GM12873 (cell line): ENCODE measurements around the gene CPAMD8.

Source experiments
- CTCF ChIP-seq: IDR thresholded peaks from 2 replicates; pipeline ENCODE4 v1.5.1; 2012; ENCODE audit warnings: low read depth, mild to moderate bottlenecking, moderate library complexity, low read length, control low read depth; ENCODE audit not compliant: insufficient read depth; ENCODE audit errors: missing control alignments

Gene CPAMD8

GRCh38 chr19:16856091-16856490 is 170.5 kb downstream of the CPAMD8 start:
- no peak for TF ChIP-seq CTCF

GRCh38 chr19:16853066-16853465 is 173.5 kb downstream of the CPAMD8 start:
- TF ChIP-seq CTCF = no peak

- no peak for TF ChIP-seq CTCF
Measured at GRCh38 chr19:16851031-16851712, 175.4 kb downstream of the CPAMD8 start.

GRCh38 chr19:16850133-16850532 is 176.5 kb downstream of the CPAMD8 start:
- TF ChIP-seq CTCF = no peak

- TF ChIP-seq CTCF = no peak
Measured at GRCh38 chr19:16849168-16849567, 177.4 kb downstream of the CPAMD8 start.

GRCh38 chr19:16847430-16847829 is 179.2 kb downstream of the CPAMD8 start:
- TF ChIP-seq CTCF = no peak

GRCh38 chr19:16846901-16847300 is 179.7 kb downstream of the CPAMD8 start:
- no peak for TF ChIP-seq CTCF
